Transverse colon (tissue), 4 donors: Measurements from ENCODE around the gene TGFB2. TPM values are rescaled to one million over a fixed set of nuclear protein-coding genes. Genes with fewer than 3 reads are reported as not detected.

Source experiments
- DNase-seq: peaks from one replicate; pipeline ENCODE4 v3.0.0-alpha.2; 2019
- H3K27ac ChIP-seq, 4 donors: fragments of 200-600 bp; sonication (generic); 2 replicates each; pipeline ENCODE4 v1.5.1; 2016 to 2018; ENCODE audit warnings: inconsistent platforms in 4 of 4
- H3K27me3 ChIP-seq: fragments of 200-600 bp; sonication (generic); 2 replicates; pipeline ENCODE4 v1.5.1; 2017; ENCODE audit warnings: inconsistent platforms
- H3K36me3 ChIP-seq, 4 donors: fragments of 200-600 bp; sonication (generic); 2 replicates each; pipeline ENCODE4 v1.5.1; 2017 to 2019; ENCODE audit warnings: inconsistent platforms in 4 of 4
- H3K4me1 ChIP-seq, 4 donors: fragments of 200-600 bp; sonication (generic); 2 replicates each; pipeline ENCODE4 v1.5.1; 2017 to 2020; ENCODE audit warnings: inconsistent platforms in 4 of 4
- H3K4me3 ChIP-seq, 4 donors: fragments of 200-600 bp; sonication (generic); 1 replicate in 1 of 4; 2 replicates in 3 of 4; pipeline versions ENCODE4 v1.5.1 to v1.6.1; 2017 to 2019; ENCODE audit warnings: inconsistent platforms in 4 of 4
- H3K9me3 ChIP-seq, 2 donors: fragments of 200-600 bp; sonication (generic); 2 replicates each; pipeline ENCODE4 v1.5.1; 2017 to 2019; ENCODE audit warnings: inconsistent platforms in 2 of 2
- EP300 ChIP-seq: sonication (generic); formaldehyde crosslinking; IDR thresholded peaks from one replicate; pipeline ENCODE4 v1.6.1; 2017; ENCODE audit warnings: antibody characterized with exemption, low read depth
- POLR2A ChIP-seq: fragments of 450-650 bp; IDR thresholded peaks from one replicate; pipeline ENCODE4 v1.6.1; 2016; ENCODE audit warnings: antibody characterized with exemption, mild to moderate bottlenecking, moderate library complexity
- POLR2AphosphoS5 ChIP-seq, 3 donors: sonication (generic); formaldehyde crosslinking; IDR thresholded peaks; one replicate each; pipeline ENCODE4 v1.6.1; 2016; ENCODE audit warnings: antibody characterized with exemption in 3 of 3
- WGBS, 2 donors: methylation state at CpG; one replicate each; pipeline ENCODE4 v1.1.5; 2018; ENCODE audit warnings: low coverage in 1 of 2; 5-methylcytosine and 5-hydroxymethylcytosine counted together
- in situ Hi-C, 4 donors: fragments of 200-750 bp; cut with MboI; loops; one replicate each; pipeline versions ENCODE4 v1.15.0 to v1.15.1; 2017; ENCODE audit warnings: low sequenced_read_pairs in 3 of 4, low pct_ligation_motif_present in 1 of 4, low pct_unique_long_range_greater_than_20kb in 1 of 4
- intact Hi-C: fragments of 100-400 bp; cut with DNase I; formaldehyde crosslinking; loops from one replicate; pipeline ENCODE4 v1.15.1; 2023; ENCODE audit warnings: low total_unique reads
- small RNA-seq, 4 donors: library from RNA; depleted of rRNA; stranded (forward); fragments of <200 nt; gene quantifications; one replicate each; pipeline ENCODE3, GENCODE V24; 2016
- total RNA-seq, 4 donors: library from RNA; depleted of rRNA; stranded (reverse); fragments of >200 nt; gene quantifications; one replicate each; pipeline ENCODE4 v1.1.0, GENCODE V29; 2016
- TF ChIP-seq, protein P1 (sequence below), 5 experiments: fragments of 200-600 bp in 3 of 5; fragments of 450-650 bp in 2 of 5; sonication (generic) in 3 of 5; IDR thresholded peaks; 1 replicate in 2 of 5; 2 replicates in 3 of 5; pipeline ENCODE4 v1.5.1; 2016 to 2017; ENCODE audit warnings: antibody characterized with exemption in 5 of 5, inconsistent platforms in 3 of 5, mild to moderate bottlenecking in 2 of 5, moderate library complexity in 1 of 5

Gene TGFB2
- total RNA-seq, 4 donors from 2014 or later, result 0.41 to 2.2 (median 1.1) TPM

- WGBS, 2 donors, result 77 to 86% methylated on average over 3 of the region's 3 CpGs
- in situ Hi-C loops (no loop called here), intact Hi-C loops (no loop called here)
Observed at GRCh38 chr1:218488986-218489385, 143.8 kb downstream of the TGFB2 start.

GRCh38 chr1:218490406-218490922, 145.3 kb downstream of the TGFB2 start:
- in situ Hi-C loops (no loop called here), intact Hi-C loops (no loop called here)
- WGBS, 2 donors, result 88 to 89% methylated on average over 1 of the region's 1 CpG
- Histone ChIP-seq H3K4me1 (no peaks in the 10 kb centered on the region), H3K27ac (no peak overlapping the region), H3K4me3 (no peak overlapping the region), H3K36me3 (no peaks in the 10 kb centered on the region), H3K9me3 (no peaks in the 10 kb centered on the region), H3K27me3 (no peaks in the 10 kb centered on the region)
- no peak for DNase-seq
- TF ChIP-seq POLR2A, result no peak
- TF ChIP-seq, protein P1, sequence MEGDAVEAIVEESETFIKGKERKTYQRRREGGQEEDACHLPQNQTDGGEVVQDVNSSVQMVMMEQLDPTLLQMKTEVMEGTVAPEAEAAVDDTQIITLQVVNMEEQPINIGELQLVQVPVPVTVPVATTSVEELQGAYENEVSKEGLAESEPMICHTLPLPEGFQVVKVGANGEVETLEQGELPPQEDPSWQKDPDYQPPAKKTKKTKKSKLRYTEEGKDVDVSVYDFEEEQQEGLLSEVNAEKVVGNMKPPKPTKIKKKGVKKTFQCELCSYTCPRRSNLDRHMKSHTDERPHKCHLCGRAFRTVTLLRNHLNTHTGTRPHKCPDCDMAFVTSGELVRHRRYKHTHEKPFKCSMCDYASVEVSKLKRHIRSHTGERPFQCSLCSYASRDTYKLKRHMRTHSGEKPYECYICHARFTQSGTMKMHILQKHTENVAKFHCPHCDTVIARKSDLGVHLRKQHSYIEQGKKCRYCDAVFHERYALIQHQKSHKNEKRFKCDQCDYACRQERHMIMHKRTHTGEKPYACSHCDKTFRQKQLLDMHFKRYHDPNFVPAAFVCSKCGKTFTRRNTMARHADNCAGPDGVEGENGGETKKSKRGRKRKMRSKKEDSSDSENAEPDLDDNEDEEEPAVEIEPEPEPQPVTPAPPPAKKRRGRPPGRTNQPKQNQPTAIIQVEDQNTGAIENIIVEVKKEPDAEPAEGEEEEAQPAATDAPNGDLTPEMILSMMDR (IDR thresholded peaks at IDR 0.05), result no peak
- TF ChIP-seq POLR2AphosphoS5 (IDR thresholded peaks at IDR 0.05), result no peak
- no peak for TF ChIP-seq EP300

More at GRCh38 chr1:218488986-218489385, 143.8 kb downstream of the TGFB2 start:
- Histone ChIP-seq H3K36me3 (no peaks in the 10 kb centered on the region), H3K27me3 (no peaks in the 10 kb centered on the region), H3K27ac (no peak overlapping the region), H3K9me3 (no peaks in the 10 kb centered on the region), H3K4me1 (no peaks in the 10 kb centered on the region), H3K4me3 (no peak overlapping the region)
- TF ChIP-seq EP300, result no peak
- no peak for TF ChIP-seq POLR2A
- TF ChIP-seq, protein P1 (IDR thresholded peaks at IDR 0.05), result no peak
- no peak for TF ChIP-seq POLR2AphosphoS5 (IDR thresholded peaks at IDR 0.05)
- no peak for DNase-seq

- WGBS, 2 donors, result 59 to 60% methylated on average over 2 of the region's 2 CpGs
- H3K36me3 ChIP-seq, result no peaks in the 10 kb centered on the region
- in situ Hi-C loops, result no loop called here
- H3K9me3 ChIP-seq, result no peaks in the 10 kb centered on the region
- H3K27me3 ChIP-seq, result no peaks in the 10 kb centered on the region
- intact Hi-C loops, result no loop called here
- no peaks in the 10 kb centered on the region for H3K4me1 ChIP-seq
- no peak overlapping the region for H3K4me3 ChIP-seq
- no peak for TF ChIP-seq POLR2AphosphoS5 (IDR thresholded peaks at IDR 0.05)
- no peak for TF ChIP-seq POLR2A
- no peak for TF ChIP-seq EP300
- TF ChIP-seq, protein P1 (IDR thresholded peaks at IDR 0.05), result no peak
- DNase-seq, result no peak
- no peak overlapping the region for H3K27ac ChIP-seq
Observed at GRCh38 chr1:218492874-218493273, 147.7 kb downstream of the TGFB2 start.

DNA sequence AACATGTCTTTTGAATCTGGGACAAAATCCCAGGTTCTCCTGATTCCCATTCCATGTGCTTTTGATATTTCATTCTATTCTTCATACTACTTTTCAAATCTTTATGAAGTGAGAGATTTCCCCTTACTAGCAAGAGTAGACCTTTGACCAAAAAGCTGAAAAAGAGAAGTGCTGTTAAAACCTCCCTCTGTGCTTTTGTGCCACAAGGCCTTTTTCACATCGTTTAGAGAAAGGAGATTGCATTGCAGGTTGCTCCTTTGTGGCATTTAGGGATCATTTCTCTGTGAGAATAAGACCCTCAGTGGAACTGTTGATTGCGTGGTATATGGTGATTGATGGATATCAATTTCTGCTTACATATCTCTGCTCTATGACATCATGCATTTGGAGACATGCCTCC, 148.8 kb downstream of the TGFB2 start:
- TF ChIP-seq, protein P1 (IDR thresholded peaks at IDR 0.05), result no peak
- no peak for TF ChIP-seq POLR2A
- TF ChIP-seq POLR2AphosphoS5 (IDR thresholded peaks at IDR 0.05), result no peak
- TF ChIP-seq EP300, result no peak
- Histone ChIP-seq H3K36me3 (no peaks in the 10 kb centered on the region), H3K27ac (no peak overlapping the region), H3K4me3 (no peak overlapping the region), H3K4me1 (peaks cover 0 to 11% (median under 1%) of the 10 kb centered on the region in 4 donors), H3K9me3 (no peaks in the 10 kb centered on the region), H3K27me3 (no peaks in the 10 kb centered on the region)
- in situ Hi-C loops, result no loop called here
- no peak for DNase-seq
- 42 to 61% methylated on average over 2 of the region's 2 CpGs for WGBS, 2 donors
- intact Hi-C loops, result no loop called here

Small RNA genes lying within 50 kb of the gene (small RNA-seq; reads per million reads assigned to genes)
- gene AC096638.1, result 0 reads per million in 4 donors

Other genes with a start within 250 kb of the TGFB2 start
- 1 to 10 TPM; 1.2 to 3.8 (median 2.0) TPM for gene RRP15, start 60.0 kb upstream of the TGFB2 start, total RNA-seq